ENCODE data around the gene MAST2.

The MAST2 gene

DNA sequence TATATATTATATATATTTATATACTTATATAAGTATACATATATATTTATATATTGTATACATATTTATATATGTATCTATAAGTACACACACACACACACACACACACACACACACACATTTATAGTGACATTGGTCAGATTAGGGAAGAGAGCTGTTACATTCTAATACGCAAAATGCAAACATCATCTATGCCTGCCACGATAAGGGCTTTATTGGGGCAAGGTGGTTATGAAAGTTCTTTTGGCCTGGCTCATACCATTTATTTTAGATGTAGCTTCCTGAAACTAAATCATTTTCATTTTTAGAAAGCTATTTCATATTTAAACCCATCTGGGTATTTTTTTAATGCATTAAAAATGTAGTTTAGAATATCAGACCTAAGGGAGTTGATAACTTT lies 82.8 kb downstream of the MAST2 start:
- ChIA-PET CTCF (interaction anchor here (1.0 kb wide), 1 partner anchor 21 kb away, joined by 3 read pairs; no protein-coding TSS in a partner anchor), POLR2A (no interaction called here)
- no peak for DNase-seq (ENCODE audit: extremely low spot score)
- TF ChIP-seq, protein P1, sequence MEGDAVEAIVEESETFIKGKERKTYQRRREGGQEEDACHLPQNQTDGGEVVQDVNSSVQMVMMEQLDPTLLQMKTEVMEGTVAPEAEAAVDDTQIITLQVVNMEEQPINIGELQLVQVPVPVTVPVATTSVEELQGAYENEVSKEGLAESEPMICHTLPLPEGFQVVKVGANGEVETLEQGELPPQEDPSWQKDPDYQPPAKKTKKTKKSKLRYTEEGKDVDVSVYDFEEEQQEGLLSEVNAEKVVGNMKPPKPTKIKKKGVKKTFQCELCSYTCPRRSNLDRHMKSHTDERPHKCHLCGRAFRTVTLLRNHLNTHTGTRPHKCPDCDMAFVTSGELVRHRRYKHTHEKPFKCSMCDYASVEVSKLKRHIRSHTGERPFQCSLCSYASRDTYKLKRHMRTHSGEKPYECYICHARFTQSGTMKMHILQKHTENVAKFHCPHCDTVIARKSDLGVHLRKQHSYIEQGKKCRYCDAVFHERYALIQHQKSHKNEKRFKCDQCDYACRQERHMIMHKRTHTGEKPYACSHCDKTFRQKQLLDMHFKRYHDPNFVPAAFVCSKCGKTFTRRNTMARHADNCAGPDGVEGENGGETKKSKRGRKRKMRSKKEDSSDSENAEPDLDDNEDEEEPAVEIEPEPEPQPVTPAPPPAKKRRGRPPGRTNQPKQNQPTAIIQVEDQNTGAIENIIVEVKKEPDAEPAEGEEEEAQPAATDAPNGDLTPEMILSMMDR (IDR thresholded peaks at IDR 0.05; ENCODE audit: control extremely low read depth, extremely low read depth, low read depth, missing control alignments) = no peak

DNA sequence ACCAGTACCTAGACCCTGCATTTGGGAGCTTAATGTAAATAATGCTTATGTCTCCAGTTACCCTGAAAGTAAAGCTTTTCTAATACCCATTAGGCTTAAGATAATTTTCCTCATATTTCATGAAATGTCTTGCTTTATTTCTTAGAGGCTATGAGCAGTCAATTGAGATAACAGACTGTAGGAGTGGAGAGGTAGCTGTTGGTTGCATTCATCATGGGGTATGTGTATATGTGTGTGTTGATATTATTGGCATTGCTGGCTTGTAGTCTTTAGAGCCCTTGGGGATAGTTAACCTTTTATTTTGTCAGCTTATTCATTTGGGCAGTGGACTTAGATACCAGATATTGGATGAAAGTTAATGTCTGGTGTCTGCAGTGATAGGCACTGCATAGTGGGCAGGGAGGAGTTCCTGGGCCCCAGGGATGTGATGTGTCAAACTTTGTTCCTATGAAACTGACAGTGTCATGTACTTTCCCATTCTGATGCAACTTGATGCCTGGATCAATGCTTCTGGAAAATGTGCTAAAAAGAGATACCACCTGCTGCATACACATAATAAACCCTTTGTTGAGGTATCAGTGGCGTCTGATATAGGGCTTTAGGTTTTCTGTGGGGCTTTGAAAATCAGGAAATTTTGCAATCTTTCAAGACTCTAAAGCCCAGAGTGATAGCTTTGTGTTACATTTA lies 83.9 kb downstream of the MAST2 start:
- TF ChIP-seq, protein P1 (IDR thresholded peaks at IDR 0.05; ENCODE audit: control extremely low read depth, extremely low read depth, low read depth, missing control alignments) = no peak
- ChIA-PET CTCF (interaction anchor here (1.0 to 1.7 kb wide), 4 partner anchors 19 to 318 kb away, joined by 3 read pairs; no protein-coding TSS in a partner anchor), POLR2A (no interaction called here)
- DNase-seq (ENCODE audit: extremely low spot score) = no peak

DNA sequence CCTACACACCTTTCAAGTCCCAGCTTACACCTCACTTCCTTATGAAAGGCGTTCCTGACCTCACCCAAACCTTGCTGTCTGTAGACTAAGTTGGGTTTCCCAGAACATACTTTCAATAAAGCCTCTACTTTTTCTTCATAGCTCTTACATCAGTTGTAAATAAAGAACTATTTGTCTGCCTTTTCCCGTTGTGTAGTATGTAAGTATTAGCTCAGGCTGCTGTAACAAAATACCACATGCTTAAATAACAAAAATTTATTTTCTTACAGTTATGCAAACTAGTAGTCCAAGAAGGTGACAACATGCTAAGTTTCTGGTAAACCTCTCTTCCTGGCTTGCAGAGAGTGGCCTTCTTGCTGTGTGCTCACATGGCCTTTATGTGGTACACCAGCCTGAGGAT lies 86.7 kb downstream of the MAST2 start:
- ChIA-PET POLR2A (no interaction called here), CTCF (interaction anchor here (0.9 to 2.1 kb wide), 7 partner anchors 10 to 333 kb away, joined by 3 to 7 read pairs (median 4); no protein-coding TSS in a partner anchor)
- no peak for DNase-seq (ENCODE audit: extremely low spot score)
- TF ChIP-seq, protein P1 (IDR thresholded peaks at IDR 0.05; ENCODE audit: control extremely low read depth, extremely low read depth, low read depth, missing control alignments) = no peak

DNA sequence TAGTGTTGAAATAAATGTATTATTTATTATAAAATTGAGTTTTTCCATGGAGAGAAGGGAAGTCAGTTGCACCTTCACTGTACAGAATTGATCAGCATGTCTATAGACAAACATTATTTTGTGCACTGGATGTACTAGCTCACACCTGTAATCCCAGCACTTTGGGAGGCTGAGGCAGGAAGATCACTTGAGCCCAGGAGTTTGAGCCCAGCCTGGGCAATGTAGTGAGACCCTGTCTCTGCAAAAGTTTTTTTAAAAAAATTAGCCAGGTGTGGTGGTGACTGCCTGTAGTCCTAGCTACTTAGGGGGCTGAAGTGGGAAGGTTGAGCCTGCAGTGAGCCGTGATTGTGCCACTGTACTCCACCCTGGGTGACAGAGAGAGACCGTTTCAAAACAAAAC lies 87.7 kb downstream of the MAST2 start:
- no peak for DNase-seq (ENCODE audit: extremely low spot score)
- CTCF ChIA-PET = interaction anchor here (0.9 to 2.1 kb wide), 5 partner anchors 13 to 332 kb away, joined by 3 to 7 read pairs (median 4); no protein-coding TSS in a partner anchor
- TF ChIP-seq, protein P1 (IDR thresholded peaks at IDR 0.05; ENCODE audit: control extremely low read depth, extremely low read depth, low read depth, missing control alignments) = no peak
- POLR2A ChIA-PET = interaction anchor here (0.5 kb wide), 1 partner anchor 12 kb away, joined by 3 read pairs; no protein-coding TSS in a partner anchor

DNA sequence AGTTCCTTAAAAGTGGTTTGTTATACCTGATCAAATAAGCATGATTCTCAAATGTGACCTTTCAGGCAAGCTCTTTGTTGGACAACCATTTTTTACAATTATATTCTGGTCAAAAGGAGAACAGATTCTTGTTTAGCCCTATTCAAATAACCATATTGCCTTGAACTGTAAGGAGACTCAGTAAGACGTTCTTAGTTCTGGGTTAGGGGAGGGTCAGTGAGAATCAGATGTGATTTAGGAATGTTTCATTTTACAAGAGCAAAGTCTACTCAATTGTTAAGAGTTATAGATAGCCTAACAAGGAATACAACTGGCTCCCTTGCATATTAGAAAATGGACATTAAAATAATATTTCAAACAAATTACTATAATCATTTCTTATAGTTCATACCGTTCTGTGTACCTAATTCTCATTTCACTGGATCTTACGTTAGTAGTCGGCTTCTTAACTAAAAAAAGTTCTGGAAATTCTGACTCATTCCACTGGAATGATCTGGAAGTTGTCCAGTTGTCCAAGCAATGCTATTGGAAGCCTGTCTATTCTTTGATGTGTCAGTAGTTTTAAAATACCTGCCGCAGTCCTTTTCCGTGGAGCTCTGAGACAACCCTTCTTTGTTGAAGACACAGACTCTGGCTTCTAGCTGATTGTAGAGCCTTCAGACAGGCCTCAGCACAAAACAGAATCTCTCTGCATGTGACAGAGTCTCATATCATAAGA lies 88.8 kb downstream of the MAST2 start:
- no peak for DNase-seq (ENCODE audit: extremely low spot score)
- ChIA-PET POLR2A (no interaction called here), CTCF (no interaction called here)
- TF ChIP-seq, protein P1 (IDR thresholded peaks at IDR 0.05; ENCODE audit: control extremely low read depth, extremely low read depth, low read depth, missing control alignments) = no peak

DNA sequence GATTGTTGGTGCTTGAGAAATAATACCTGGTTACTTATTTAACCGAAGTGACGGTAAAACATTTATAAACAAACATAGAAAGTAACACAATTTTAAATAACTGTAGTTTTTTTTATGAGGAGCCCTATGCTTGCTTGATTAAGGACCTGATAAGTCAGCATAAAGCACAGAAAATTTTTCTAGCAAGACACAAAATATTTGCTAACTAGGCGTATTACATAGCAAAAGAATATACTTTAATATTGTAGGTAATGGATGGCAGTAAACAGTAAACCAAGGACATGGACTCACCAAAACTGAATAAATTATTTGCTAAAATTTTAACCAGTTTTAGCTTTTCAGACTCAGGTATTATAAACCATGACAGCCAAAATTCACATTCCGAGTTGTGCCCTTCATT lies 90.9 kb downstream of the MAST2 start:
- DNase-seq (ENCODE audit: extremely low spot score) = no peak
- TF ChIP-seq, protein P1 (IDR thresholded peaks at IDR 0.05; ENCODE audit: control extremely low read depth, extremely low read depth, low read depth, missing control alignments) = no peak
- ChIA-PET CTCF (interaction anchor here (1.0 to 1.3 kb wide), 2 partner anchors 10 to 35 kb away, joined by 3 to 4 read pairs; no protein-coding TSS in a partner anchor), POLR2A (no interaction called here)
